WTC11 (cell line): Measurements from ENCODE around the gene SALL4.

Experiments used
- ATF3 ChIP-seq: sonication (generic); formaldehyde crosslinking; conservative IDR thresholded peaks from 2 replicates; pipeline ENCODE4 v1.8.1; 2022; ENCODE audit warnings: mild to moderate bottlenecking, missing genetic modification reagents
- CTCF ChIP-seq: fragments of 200-600 bp; IDR thresholded peaks from 2 replicates; pipeline ENCODE4 v1.8.0; 2022; ENCODE audit warnings: antibody characterized with exemption
- E2F4 ChIP-seq: sonication (generic); formaldehyde crosslinking; IDR thresholded peaks from 2 replicates; pipeline ENCODE4 v1.8.1; 2022; ENCODE audit warnings: low read depth, mild to moderate bottlenecking, moderate library complexity, missing genetic modification reagents, borderline replicate concordance
- EMX1 ChIP-seq: fragments of 250-450 bp; sonication (Bioruptor Pico); IDR thresholded peaks from 2 replicates; pipeline ENCODE4 v1.8.0; 2021; ENCODE audit warnings: mild to moderate bottlenecking
- JUN ChIP-seq: sonication (generic); formaldehyde crosslinking; IDR thresholded peaks from 2 replicates; pipeline ENCODE4 v1.8.0; 2023; ENCODE audit warnings: mild to moderate bottlenecking, missing genetic modification reagents
- MAX ChIP-seq: sonication (generic); formaldehyde crosslinking; IDR thresholded peaks from 2 replicates; pipeline ENCODE4 v1.8.0; 2022; ENCODE audit warnings: mild to moderate bottlenecking, missing genetic modification reagents
- NR3C1 ChIP-seq: sonication (generic); formaldehyde crosslinking; conservative IDR thresholded peaks from 2 replicates; pipeline ENCODE4 v1.8.1; 2023; ENCODE audit warnings: low read depth, mild to moderate bottlenecking, missing genetic modification reagents
- USF2 ChIP-seq: sonication (generic); formaldehyde crosslinking; IDR thresholded peaks from 2 replicates; pipeline ENCODE4 v1.8.1; 2023; ENCODE audit warnings: mild to moderate bottlenecking, missing genetic modification reagents, moderate library complexity
- TF ChIP-seq, protein P1 (sequence below): sonication (generic); formaldehyde crosslinking; conservative IDR thresholded peaks from 2 replicates; pipeline ENCODE4 v1.8.1; 2023; ENCODE audit warnings: mild to moderate bottlenecking, low read depth, missing genetic modification reagents, moderate library complexity
- TF ChIP-seq, protein P2 (sequence below): sonication (generic); formaldehyde crosslinking; IDR thresholded peaks from 2 replicates; pipeline ENCODE4 v1.8.1; 2022; ENCODE audit warnings: missing genetic modification reagents, borderline replicate concordance

DNA sequence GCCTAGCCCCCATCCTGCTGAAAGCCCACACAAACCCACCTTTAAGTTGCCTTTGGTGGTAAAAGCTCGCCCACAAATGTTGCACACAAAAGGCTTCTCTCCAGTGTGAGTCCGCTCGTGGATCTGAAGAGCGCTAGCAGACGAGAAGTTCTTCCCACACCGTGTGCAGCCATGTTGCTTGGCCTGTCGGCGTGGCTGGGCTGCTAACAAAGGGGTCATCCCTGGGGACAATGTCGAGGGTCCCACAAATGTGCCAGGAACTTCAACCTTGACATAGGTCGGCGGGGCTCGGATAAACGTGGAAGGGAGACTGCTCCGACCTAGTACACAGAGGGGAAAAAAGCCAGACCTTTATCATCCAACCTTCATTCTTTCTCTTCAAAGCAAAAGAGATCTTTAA is 13.5 kb downstream of the SALL4 start:
- TF ChIP-seq CTCF (no peak), E2F4 (CRISPR knock-in tag) (no peak), ATF3 (no peak), EMX1 (no peak), JUN (CRISPR knock-in tag) (no peak), NR3C1 (CRISPR knock-in tag) (no peak), USF2 (CRISPR knock-in tag) (no peak), MAX (CRISPR knock-in tag) (no peak)
- TF ChIP-seq, protein P1, sequence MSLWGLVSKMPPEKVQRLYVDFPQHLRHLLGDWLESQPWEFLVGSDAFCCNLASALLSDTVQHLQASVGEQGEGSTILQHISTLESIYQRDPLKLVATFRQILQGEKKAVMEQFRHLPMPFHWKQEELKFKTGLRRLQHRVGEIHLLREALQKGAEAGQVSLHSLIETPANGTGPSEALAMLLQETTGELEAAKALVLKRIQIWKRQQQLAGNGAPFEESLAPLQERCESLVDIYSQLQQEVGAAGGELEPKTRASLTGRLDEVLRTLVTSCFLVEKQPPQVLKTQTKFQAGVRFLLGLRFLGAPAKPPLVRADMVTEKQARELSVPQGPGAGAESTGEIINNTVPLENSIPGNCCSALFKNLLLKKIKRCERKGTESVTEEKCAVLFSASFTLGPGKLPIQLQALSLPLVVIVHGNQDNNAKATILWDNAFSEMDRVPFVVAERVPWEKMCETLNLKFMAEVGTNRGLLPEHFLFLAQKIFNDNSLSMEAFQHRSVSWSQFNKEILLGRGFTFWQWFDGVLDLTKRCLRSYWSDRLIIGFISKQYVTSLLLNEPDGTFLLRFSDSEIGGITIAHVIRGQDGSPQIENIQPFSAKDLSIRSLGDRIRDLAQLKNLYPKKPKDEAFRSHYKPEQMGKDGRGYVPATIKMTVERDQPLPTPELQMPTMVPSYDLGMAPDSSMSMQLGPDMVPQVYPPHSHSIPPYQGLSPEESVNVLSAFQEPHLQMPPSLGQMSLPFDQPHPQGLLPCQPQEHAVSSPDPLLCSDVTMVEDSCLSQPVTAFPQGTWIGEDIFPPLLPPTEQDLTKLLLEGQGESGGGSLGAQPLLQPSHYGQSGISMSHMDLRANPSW (CRISPR knock-in tag) = no peak
- TF ChIP-seq, protein P2, sequence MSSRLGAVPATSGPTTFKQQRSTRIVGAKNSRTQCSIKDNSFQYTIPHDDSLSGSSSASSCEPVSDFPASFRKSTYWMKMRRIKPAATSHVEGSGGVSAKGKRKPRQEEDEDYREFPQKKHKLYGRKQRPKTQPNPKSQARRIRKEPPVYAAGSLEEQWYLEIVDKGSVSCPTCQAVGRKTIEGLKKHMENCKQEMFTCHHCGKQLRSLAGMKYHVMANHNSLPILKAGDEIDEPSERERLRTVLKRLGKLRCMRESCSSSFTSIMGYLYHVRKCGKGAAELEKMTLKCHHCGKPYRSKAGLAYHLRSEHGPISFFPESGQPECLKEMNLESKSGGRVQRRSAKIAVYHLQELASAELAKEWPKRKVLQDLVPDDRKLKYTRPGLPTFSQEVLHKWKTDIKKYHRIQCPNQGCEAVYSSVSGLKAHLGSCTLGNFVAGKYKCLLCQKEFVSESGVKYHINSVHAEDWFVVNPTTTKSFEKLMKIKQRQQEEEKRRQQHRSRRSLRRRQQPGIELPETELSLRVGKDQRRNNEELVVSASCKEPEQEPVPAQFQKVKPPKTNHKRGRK (CRISPR knock-in tag) = no peak
